GM10248 (cell line): ENCODE results near the gene DTX4.

ENCODE experiments used
- CTCF ChIA-PET: fragments of 300-600 bp; sonication (Branson Sonifier 250); formaldehyde crosslinking; extraction: SDS; loops from one replicate; lab custom pipeline; 2021; ENCODE audit warnings: antibody characterized with exemption; lab: Yijun Ruan, JAX
- POLR2A ChIA-PET: fragments of 350-650 bp; sonication (Branson Sonifier 250); formaldehyde crosslinking; extraction: SDS; loops from one replicate; lab custom pipeline; 2020; ENCODE audit warnings: antibody characterized with exemption; lab: Yijun Ruan, JAX
- DNase-seq: peaks from one replicate; pipeline ENCODE4 v3.0.0; 2012; ENCODE audit errors: extremely low spot score
- TF ChIP-seq, protein P1 (sequence below): IDR thresholded peaks from 2 replicates; pipeline ENCODE4 v1.5.1; 2012; ENCODE audit warnings: mild to moderate bottlenecking, low read depth; ENCODE audit errors: extremely low read depth, missing control alignments, control extremely low read depth

The DTX4 gene

GRCh38 chr11:59178402-59178801, 6.5 kb downstream of the DTX4 start:
- ChIA-PET CTCF (interaction anchor here (2.0 to 26.3 kb wide), 2 partner anchors 19 to 20 kb away, joined by 8 to 962 read pairs; partner anchors contain the start of gene MPEG1), POLR2A (no interaction called here)
- no peak for DNase-seq
- TF ChIP-seq, protein P1, sequence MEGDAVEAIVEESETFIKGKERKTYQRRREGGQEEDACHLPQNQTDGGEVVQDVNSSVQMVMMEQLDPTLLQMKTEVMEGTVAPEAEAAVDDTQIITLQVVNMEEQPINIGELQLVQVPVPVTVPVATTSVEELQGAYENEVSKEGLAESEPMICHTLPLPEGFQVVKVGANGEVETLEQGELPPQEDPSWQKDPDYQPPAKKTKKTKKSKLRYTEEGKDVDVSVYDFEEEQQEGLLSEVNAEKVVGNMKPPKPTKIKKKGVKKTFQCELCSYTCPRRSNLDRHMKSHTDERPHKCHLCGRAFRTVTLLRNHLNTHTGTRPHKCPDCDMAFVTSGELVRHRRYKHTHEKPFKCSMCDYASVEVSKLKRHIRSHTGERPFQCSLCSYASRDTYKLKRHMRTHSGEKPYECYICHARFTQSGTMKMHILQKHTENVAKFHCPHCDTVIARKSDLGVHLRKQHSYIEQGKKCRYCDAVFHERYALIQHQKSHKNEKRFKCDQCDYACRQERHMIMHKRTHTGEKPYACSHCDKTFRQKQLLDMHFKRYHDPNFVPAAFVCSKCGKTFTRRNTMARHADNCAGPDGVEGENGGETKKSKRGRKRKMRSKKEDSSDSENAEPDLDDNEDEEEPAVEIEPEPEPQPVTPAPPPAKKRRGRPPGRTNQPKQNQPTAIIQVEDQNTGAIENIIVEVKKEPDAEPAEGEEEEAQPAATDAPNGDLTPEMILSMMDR = no peak

DNA sequence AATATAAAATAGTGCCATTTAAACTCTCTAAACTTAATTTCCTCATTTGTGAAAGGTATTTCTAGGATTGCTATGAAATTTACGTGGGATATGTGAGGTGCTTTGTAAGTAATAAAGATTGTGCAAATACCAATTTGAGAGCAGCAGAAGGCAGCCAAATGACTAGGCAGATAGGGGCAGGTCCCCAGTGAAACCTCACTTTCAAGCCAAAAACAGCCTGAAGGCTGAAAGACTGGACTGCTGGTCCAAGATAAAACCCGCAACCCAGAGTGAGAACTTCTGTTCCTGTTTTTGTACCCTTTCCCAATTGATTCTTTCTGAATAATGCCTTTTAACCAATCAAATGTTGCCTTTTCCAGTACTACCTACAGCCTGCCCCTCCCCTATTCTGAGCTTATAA, 7.2 kb downstream of the DTX4 start:
- no peak for DNase-seq
- CTCF ChIA-PET = interaction anchor here (2.0 to 36.1 kb wide), 3 partner anchors 4 to 21 kb away, joined by 8 to 962 read pairs (median 962); partner anchors contain the start of genes DTX4 and MPEG1
- TF ChIP-seq, protein P1 = no peak
- POLR2A ChIA-PET = no interaction called here

DNA sequence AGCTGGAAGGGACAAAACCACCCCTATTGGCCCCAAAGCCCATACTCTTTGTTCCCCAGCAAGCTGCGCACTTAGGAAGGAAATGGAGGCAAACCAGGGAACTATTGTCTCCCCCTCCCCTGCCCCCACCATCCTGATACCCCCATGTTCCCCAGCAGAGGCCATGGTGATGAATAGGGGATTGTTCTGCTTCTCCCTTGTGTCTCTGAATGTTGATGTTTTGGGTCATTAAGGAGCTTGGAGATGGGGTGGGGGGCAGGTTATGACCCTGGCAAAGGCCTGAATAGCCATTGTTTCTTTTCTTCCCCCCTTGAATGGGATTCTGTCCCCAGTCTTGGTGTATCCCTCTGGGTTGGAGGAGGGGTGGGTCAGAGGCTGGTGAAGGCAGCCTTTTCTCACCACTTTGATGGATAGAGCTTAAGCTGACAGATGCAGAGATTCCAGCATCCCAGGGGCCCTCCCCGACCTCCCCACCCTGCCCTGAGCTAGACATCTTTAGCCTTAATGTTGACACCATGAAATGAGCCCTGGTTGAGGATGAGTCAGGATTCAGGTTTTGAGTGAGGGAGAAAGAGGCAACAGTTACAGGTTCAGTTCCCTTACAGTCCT, 8.3 kb downstream of the DTX4 start:
- ChIA-PET CTCF (interaction anchor here (1.0 to 36.1 kb wide), 5 partner anchors 5 to 1390 kb away, joined by 3 to 962 read pairs (median 8); partner anchors contain the start of genes DTX4 and MPEG1), POLR2A (interaction anchor here (0.6 kb wide), 1 partner anchor 9 kb away, joined by 4 read pairs; no protein-coding TSS in a partner anchor)
- no peak for DNase-seq
- TF ChIP-seq, protein P1 = no peak

- ChIA-PET CTCF (interaction anchor here (1.0 to 36.1 kb wide), 4 partner anchors 5 to 1391 kb away, joined by 3 to 962 read pairs (median 482); partner anchors contain the start of genes DTX4 and MPEG1), POLR2A (no interaction called here)
- TF ChIP-seq, protein P1 = no peak
Measured at GRCh38 chr11:59180907-59181306, 9.0 kb downstream of the DTX4 start.

GRCh38 chr11:59181746-59182456, 10.0 kb downstream of the DTX4 start:
- TF ChIP-seq, protein P1 = no peak
- CTCF ChIA-PET = interaction anchor here (1.5 to 36.1 kb wide), 3 partner anchors 6 to 24 kb away, joined by 4 to 962 read pairs (median 962); partner anchors contain the start of genes DTX4 and MPEG1
- POLR2A ChIA-PET = no interaction called here
- DNase-seq = no peak

More at GRCh38 chr11:59180907-59181306, 9.0 kb downstream of the DTX4 start:
- no peak for DNase-seq

DNA sequence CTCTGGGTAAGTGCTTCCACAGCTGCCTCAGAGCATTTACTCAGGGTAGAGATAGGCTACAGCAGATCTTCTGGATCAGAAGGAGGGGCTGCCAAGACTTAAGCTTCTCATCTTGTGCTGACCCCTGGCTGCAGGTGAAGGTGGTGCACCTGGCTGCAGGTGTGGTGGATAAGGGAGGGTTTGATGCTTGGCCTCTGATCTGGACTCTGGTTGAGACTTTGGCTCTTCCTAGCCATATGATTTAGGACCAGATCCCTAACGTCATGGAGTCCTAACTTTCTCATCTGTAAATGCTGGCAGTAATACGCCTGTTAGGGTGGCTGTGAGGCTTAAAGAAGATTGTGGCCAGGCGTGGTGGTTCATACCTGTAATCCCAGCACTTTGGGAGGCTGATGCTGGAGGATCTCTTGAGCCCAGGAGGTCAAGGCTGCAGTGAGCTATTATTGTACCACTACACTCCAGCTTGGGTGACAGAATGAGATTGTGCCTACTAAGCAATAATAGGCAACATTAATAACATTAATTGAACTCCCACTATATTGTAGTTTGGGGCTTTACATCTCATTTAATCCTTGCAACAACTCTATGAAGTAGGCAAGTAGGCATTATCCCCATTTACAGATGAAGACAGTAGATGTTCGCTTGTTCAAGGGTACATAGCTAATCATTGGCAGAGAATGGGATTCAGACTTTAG, 10.7 kb downstream of the DTX4 start:
- ChIA-PET CTCF (interaction anchor here (1.5 to 36.1 kb wide), 3 partner anchors 7 to 24 kb away, joined by 4 to 962 read pairs (median 962); partner anchors contain the start of genes DTX4 and MPEG1), POLR2A (no interaction called here)
- DNase-seq = peak; percentile 48
- TF ChIP-seq, protein P1 = peak; percentile 44
